Common myeloid progenitor, CD34-positive (primary cell): ENCODE results near the gene IGF2R.

Experiments used
- CTCF ChIA-PET: fragments of 350-600 bp; sonication (Branson Sonifier 250); formaldehyde crosslinking; loops from one replicate; lab custom pipeline; 2021; ENCODE audit warnings: antibody characterized with exemption; lab: Charles Lee
- POLR2A ChIA-PET: fragments of 350-600 bp; sonication (Branson Sonifier 250); formaldehyde crosslinking; loops from one replicate; lab custom pipeline; 2021; ENCODE audit warnings: antibody characterized with exemption; lab: Charles Lee
- DNase-seq, 3 donors: peaks; one replicate each; pipeline versions ENCODE4 v3.0.0 to v3.0.0-alpha.2; 2013
- H3K27ac ChIP-seq, 2 experiments: 1 replicate in 1 of 2; 2 replicates in 1 of 2; pipeline ENCODE4 v1.7.0; 2013; ENCODE audit warnings: inconsistent platforms in 2 of 2, low read length in 2 of 2, mild to moderate bottlenecking in 2 of 2, low read depth in 1 of 2, moderate library complexity in 1 of 2; ENCODE audit not compliant: severe bottlenecking in 2 of 2, insufficient read depth in 1 of 2, poor library complexity in 1 of 2
- H3K27me3 ChIP-seq, 5 experiments: replicated peaks in 2 of 5; 1 replicate in 3 of 5; 2 replicates in 2 of 5; pipeline versions ENCODE4 v1.6.1 to v1.7.0; 2013; ENCODE audit warnings: low read length in 4 of 5, mild to moderate bottlenecking in 2 of 5, moderate library complexity in 2 of 5, inconsistent platforms in 1 of 5; ENCODE audit not compliant: insufficient read depth in 5 of 5, control insufficient read depth in 4 of 5
- H3K36me3 ChIP-seq, 4 experiments: 1 replicate in 2 of 4; 2 replicates in 2 of 4; pipeline versions ENCODE4 v1.6.1 to v1.7.0; 2013; ENCODE audit warnings: low read length in 3 of 4, control low read depth in 1 of 4, mild to moderate bottlenecking in 1 of 4; ENCODE audit not compliant: control insufficient read depth in 4 of 4, insufficient read depth in 4 of 4
- H3K4me1 ChIP-seq, 4 experiments: 1 replicate in 3 of 4; 2 replicates in 1 of 4; pipeline versions ENCODE4 v1.6.1 to v1.7.1; 2013; ENCODE audit warnings: low read length in 3 of 4, mild to moderate bottlenecking in 3 of 4, control low read depth in 1 of 4, inconsistent platforms in 1 of 4, moderate library complexity in 1 of 4; ENCODE audit not compliant: control insufficient read depth in 4 of 4, insufficient read depth in 4 of 4; ENCODE audit errors: control extremely low read depth in 1 of 4
- H3K4me3 ChIP-seq, 7 experiments: 1 replicate in 4 of 7; 2 replicates in 3 of 7; pipeline versions ENCODE4 v1.5.1 to v1.7.0; 2013; ENCODE audit warnings: mild to moderate bottlenecking in 7 of 7, low read length in 6 of 7, moderate library complexity in 6 of 7, inconsistent platforms in 2 of 7, low read depth in 2 of 7, control low read depth in 1 of 7; ENCODE audit not compliant: insufficient read depth in 4 of 7, control insufficient read depth in 1 of 7; ENCODE audit errors: extremely low read depth in 1 of 7
- H3K9me3 ChIP-seq, 5 experiments: 1 replicate in 4 of 5; 2 replicates in 1 of 5; pipeline versions ENCODE4 v1.6.1 to v1.7.1; 2013; ENCODE audit warnings: low read length in 4 of 5, mild to moderate bottlenecking in 2 of 5, inconsistent platforms in 1 of 5, low read depth in 1 of 5, moderate library complexity in 1 of 5; ENCODE audit not compliant: control insufficient read depth in 4 of 5, insufficient read depth in 2 of 5; ENCODE audit errors: control extremely low read depth in 1 of 5
- WGBS: methylation state at CpG from one replicate; pipeline ENCODE4 v1.1.5; 2013; ENCODE audit not compliant: insufficient coverage; 5-methylcytosine and 5-hydroxymethylcytosine counted together

The IGF2R gene

DNA sequence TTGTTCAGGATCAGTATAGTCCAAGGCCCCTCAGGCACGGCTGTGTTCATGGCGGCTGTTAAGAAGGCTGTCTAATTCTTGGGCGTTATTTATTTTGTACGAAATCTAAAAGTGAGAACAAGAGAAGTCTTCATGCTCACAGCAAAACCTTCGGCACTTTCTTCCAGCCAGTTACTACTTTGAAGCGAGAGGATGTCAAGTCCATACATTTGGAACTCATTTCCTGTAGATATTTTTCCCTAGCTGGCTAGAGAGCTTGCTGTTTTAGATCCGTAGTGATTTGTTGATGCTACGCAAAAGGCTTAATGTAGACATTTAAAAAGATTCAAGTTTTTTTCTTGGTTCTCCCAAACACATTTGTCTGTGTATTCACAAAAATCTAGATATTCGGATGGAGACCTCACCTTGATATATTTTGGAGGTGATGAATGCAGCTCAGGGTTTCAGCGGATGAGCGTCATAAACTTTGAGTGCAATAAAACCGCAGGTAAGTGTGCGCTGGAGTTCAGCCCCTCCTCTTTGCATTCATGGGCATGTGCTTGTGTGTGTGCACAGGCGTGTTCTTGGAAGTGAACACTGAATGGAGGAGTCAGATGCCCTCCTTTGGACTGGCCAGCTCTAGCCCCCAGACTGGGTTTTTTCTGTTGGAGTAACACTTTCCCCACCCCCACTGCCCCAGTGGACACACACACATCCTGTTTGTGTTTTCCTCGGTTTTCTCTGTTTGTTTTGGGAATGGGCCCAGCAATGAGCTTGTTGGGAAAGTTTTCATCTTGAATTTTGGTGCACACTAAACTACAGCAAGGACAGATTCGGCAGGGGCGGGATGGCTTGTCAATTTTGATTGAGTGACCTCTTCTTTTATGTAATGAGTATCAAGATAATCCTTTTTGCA lies 65.4 kb downstream of the IGF2R start:
- H3K36me3 ChIP-seq: peaks cover 0 to 7% (median under 1%) of the 10 kb centered on the region in 4 experiments
- no peak for DNase-seq
- ChIA-PET POLR2A (interaction anchor here (0.6 kb wide), 2 partner anchors 52 to 113 kb away, joined by 3 to 5 read pairs; no protein-coding TSS in a partner anchor), CTCF (interaction anchor here (0.9 kb wide), 1 partner anchor 14 kb away, joined by 3 read pairs; no protein-coding TSS in a partner anchor)
- no peaks in the 10 kb centered on the region for H3K4me1 ChIP-seq
- 98% methylated on average over 15 of the region's 17 CpGs for WGBS
- H3K4me3 ChIP-seq: no peak overlapping the region
- H3K9me3 ChIP-seq: no peaks in the 10 kb centered on the region
- H3K27ac ChIP-seq: no peak overlapping the region
- peaks cover 0 to 26% (median 6%) of the 10 kb centered on the region in 5 experiments for H3K27me3 ChIP-seq

DNA sequence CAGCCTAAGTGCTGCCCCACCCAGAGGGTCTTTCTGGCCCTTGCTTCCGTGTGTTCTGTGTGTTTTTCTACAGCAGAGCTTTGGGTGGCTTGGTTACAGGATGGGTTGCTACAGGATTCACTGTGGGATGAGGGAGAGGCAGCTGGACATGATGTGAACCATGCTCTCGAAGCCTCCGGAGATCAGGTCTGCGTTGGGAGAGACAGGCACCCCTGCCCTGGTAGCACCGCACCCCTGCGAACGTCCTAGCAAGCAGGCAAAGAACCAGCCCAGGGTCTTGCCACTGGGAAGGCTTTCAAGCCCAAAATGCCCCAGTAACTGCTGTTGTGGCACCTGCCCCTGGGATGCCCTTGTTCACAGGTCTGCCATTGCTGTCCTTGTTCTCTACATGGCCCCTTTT lies 66.4 kb downstream of the IGF2R start:
- CTCF ChIA-PET: no interaction called here
- no peak overlapping the region for H3K27ac ChIP-seq
- H3K36me3 ChIP-seq: peaks cover 0 to 7% (median under 1%) of the 10 kb centered on the region in 4 experiments
- 97% methylated on average over 7 of the region's 7 CpGs for WGBS
- no peaks in the 10 kb centered on the region for H3K9me3 ChIP-seq
- POLR2A ChIA-PET: interaction anchor here (0.6 kb wide), 2 partner anchors 53 to 114 kb away, joined by 3 to 5 read pairs; no protein-coding TSS in a partner anchor
- H3K4me3 ChIP-seq: no peak overlapping the region
- no peak for DNase-seq
- H3K27me3 ChIP-seq: peaks cover 0 to 21% (median 8%) of the 10 kb centered on the region in 5 experiments
- H3K4me1 ChIP-seq: no peaks in the 10 kb centered on the region

DNA sequence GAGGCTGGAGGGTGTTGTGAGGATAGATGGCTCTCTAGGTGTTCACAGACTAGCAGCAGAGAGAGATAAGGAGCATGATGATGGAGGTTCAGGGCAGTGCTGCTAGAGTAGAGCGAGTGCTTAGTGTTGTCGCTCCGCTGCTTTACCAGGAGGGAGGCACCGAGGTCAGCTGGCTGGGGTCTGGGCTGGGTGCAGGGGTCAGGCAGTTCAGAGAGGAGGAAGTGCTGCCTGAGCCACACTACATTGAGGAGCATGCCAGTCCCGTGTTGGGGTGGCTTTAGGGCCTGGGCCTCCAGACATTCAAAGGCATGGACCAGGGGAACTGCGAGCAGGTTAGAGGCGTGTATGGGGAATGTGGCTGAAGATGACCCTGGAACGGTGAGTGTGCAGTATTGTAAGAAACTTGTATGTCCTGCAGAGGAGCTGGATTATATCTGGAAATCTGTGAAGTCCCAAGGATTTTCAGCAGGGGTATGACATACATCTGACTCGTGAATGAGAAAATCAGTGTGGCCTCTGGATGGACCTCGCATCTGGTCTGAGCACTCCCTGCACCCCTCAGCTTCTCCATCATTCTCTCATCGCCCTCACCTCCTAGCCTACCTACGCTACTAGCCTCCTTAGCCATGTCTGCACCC lies 66.9 kb downstream of the IGF2R start:
- WGBS: 94% methylated on average over 12 of the region's 12 CpGs
- peaks cover 0 to 19% (median 8%) of the 10 kb centered on the region in 5 experiments for H3K27me3 ChIP-seq
- no peaks in the 10 kb centered on the region for H3K4me1 ChIP-seq
- no peaks in the 10 kb centered on the region for H3K9me3 ChIP-seq
- no peak overlapping the region for H3K4me3 ChIP-seq
- no peak for DNase-seq
- POLR2A ChIA-PET: no interaction called here
- CTCF ChIA-PET: no interaction called here
- H3K36me3 ChIP-seq: peaks cover 0 to 11% (median under 1%) of the 10 kb centered on the region in 4 experiments
- no peak overlapping the region for H3K27ac ChIP-seq

DNA sequence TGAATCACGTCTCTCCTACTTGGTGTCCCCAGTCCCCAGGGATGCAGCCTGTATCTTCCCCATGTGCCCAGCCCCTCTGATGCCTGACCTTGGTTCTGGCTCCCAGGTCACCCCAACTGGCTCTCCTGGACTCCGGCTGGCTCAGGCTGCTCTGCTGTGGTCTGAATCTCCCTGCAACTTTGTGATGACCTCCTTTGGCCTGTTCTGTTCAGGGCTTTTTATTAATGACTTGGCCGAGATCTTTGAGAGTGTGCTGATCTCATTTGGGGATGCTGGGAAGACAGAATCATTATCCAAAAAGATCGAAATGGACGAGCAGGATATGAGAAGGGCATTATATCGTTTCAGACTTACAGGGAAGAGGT lies 67.4 kb downstream of the IGF2R start:
- no peaks in the 10 kb centered on the region for H3K9me3 ChIP-seq
- ChIA-PET CTCF (no interaction called here), POLR2A (no interaction called here)
- H3K36me3 ChIP-seq: peaks cover 0 to 11% (median under 1%) of the 10 kb centered on the region in 4 experiments
- H3K4me1 ChIP-seq: no peaks in the 10 kb centered on the region
- H3K27me3 ChIP-seq: peaks cover 0 to 18% (median 8%) of the 10 kb centered on the region in 5 experiments
- H3K27ac ChIP-seq: no peak overlapping the region
- H3K4me3 ChIP-seq: no peak overlapping the region
- no peak for DNase-seq
- 94% methylated on average over 6 of the region's 6 CpGs for WGBS

DNA sequence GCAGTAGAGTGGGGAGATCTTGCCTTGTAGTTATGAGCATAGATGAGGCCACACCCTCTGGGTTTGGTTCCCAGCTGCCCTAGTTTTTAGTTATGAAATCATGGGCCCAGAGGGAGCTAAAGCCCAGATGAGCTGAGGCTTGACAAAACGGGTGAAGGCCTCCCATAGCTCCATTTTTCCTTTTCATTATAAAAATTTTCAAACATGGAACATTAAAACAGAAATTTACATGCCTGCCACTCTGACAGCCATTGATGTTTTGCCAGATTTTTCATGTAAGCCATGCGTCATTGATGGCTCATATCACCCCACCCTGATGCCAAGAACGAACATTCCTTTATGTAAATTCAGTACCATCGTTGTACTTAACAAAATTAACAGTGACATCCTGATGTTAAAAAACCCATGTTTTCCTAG lies 67.9 kb downstream of the IGF2R start:
- POLR2A ChIA-PET: no interaction called here
- no peak overlapping the region for H3K27ac ChIP-seq
- H3K4me3 ChIP-seq: no peak overlapping the region
- CTCF ChIA-PET: interaction anchor here (0.7 kb wide), 1 partner anchor 173 kb away, joined by 3 read pairs; no protein-coding TSS in a partner anchor
- peaks cover 0 to 15% (median 8%) of the 10 kb centered on the region in 5 experiments for H3K27me3 ChIP-seq
- 87% methylated on average over 3 of the region's 4 CpGs for WGBS
- H3K9me3 ChIP-seq: no peaks in the 10 kb centered on the region
- no peaks in the 10 kb centered on the region for H3K4me1 ChIP-seq
- DNase-seq: no peak
- H3K36me3 ChIP-seq: peaks cover 0 to 10% (median 0%) of the 10 kb centered on the region in 4 experiments

DNA sequence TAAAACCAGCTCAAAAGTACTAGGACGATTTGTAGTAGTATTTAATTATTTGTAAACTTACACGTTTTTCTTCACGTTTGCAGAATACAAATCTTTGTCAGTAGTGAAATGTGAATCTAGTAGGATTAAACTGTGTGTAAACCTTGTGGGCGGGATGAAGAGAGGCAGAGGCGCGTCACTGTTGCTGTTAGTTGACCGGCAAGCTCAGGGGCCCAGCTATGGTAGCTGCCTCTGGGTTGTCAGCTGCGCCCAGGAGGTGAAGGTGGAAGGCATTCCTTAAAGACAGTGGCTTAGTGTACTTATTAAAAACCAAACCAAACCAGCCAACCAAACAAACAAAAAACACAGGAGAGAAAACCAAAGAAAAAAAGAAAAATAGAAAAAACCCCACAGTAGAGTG lies 69.6 kb downstream of the IGF2R start:
- ChIA-PET CTCF (no interaction called here), POLR2A (interaction anchor here (0.5 kb wide), 1 partner anchor 9 kb away, joined by 3 read pairs; no protein-coding TSS in a partner anchor)
- Histone ChIP-seq H3K27me3 (peaks cover 0 to 11% (median 8%) of the 10 kb centered on the region in 5 experiments), H3K4me3 (no peak overlapping the region), H3K9me3 (no peaks in the 10 kb centered on the region), H3K36me3 (peaks cover 0 to 23% (median 1%) of the 10 kb centered on the region in 4 experiments), H3K4me1 (no peaks in the 10 kb centered on the region), H3K27ac (no peak overlapping the region)
- no peak for DNase-seq
- WGBS: 96% methylated on average over 4 of the region's 8 CpGs
